HS-27A (cell line): Measurements from ENCODE around the gene DMRT1.

ENCODE experiments used
- DNase-seq: peaks from one replicate; pipeline ENCODE4 v3.0.0-alpha.2; 2012; ENCODE audit warnings: low read depth, missing footprints

The DMRT1 gene

DNA sequence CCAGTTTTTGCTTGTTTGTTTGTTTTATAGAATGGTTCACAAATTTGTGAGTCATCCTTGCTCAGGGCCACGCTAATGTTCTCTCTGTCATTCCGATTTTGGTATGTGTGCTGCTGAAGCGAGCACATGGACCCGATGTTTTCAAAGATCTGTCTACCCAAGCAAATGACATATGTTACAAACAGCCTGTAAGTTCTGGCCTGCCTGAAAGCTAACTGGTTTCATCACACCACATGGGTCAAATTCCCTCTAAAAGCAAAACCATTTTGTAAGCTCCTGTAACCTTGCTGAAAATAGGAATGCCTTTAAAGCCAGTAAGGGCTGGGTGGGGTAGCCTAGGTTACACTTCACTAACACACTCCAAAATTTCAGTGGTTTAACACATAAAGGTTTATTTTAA, 160.3 kb downstream of the DMRT1 start:
- DNase-seq, result no peak

DNA sequence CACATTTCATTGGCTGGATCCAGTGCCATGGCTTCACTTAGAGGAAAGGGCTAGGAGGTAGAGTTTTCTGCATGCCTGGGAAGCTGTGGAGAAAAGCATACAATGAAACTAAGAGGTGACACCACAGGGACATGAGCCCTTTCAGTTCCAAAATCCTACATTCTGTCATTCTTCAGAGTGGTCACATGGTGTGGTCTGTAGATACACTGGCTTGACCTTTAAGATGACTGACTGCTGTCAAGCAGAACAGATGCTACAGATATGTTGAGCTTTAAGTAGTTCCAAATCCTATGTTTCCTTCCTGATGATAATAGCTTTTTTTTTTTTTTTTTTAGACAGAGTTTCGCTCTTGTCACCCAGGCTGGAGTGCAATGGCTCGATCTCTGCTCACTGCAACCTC, 161.2 kb downstream of the DMRT1 start:
- no peak for DNase-seq

DNA sequence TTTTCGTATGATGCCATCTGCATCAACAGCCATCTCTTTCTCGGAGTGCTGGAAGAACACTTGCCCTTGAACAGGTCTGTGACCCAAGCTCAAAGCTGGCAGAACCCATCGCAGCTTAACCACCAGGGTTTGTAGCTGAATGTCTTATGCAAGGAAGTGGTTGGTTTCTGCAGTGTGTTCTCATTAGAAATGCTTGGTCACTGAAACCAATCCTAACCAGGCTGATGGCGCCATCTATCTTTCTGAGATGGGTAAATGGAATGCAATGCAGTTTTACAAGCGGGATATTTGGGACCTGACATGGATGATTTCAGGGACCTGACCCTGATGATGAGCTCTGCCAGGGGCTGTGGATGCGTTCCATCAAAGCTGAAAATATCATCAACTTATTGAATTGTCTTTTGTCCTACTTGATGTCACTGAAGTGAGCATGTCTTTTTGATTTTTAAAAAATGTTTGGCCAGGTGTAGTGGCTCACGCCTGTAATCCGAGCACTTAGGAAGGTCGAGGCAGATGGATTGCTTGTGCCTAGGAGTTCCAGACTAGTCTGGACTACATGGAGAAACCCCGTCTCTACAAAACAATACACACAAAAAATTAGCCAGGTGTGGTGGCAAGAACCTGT, 163.7 kb downstream of the DMRT1 start:
- no peak for DNase-seq

DNA sequence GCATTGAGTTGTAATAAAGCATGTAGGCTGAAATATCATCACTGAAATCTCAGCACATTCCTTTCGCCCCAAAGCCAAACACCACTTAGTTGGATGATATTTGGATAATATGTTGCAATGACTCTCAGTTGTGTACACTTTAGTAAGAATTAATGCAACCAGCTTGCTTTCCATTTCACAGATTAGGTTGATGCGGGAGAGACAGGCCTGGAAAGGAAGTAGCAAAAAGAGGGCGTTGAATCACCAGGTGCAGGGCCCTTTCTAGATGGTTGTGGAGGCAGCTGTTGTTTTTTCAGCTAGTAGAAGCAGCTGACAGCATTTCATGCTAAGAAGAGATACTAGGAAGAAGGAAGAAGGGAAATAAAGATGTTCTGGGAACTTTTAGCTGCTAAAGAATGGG, 165.8 kb downstream of the DMRT1 start:
- no peak for DNase-seq

DNA sequence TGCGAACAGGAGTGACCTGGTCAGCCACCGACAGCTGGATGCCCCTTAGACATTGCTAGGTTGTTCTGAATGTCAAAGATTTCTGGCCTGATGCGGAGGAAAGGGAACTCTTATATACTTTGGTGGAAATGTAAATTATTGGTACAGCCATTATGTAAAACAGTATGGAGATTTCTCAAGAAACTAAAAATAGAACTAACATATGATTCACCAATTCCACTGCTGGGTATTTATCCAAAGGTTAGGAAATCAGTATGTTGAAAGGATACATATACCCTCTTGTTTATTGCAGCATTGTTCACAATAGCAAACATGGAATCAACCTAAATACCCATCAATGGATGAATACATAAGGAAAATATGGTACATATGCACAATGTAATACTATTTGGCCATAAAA, 166.7 kb downstream of the DMRT1 start:
- DNase-seq, result no peak

DNA sequence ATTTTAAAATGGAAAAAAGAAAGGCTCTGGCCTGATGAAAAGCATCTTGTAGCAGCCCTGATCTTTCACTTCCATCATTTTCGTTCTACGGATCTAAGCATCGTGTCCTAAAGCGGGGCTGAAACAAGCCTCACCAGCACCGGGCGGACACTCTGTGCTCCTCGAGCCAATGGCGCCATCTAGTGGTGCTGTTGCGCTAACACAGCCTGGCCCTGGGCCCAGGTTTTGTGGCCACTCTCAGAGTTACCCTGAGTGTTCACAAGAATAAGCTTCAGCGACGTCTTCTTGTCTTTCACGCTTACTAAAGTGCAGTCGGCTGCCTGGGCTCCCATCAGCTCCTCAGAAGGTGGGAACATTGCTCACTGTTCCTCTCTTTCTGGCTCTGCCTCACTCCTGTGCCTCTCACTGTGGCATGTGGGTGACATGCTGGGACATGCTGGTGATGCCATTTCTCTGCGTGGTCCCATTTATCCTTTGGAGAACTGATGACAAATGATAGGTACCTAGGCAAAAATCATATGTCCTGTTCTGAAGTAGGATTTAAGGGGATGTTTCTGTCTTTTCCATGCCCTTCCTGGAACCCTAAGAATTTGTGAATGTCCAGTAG, 167.7 kb downstream of the DMRT1 start:
- DNase-seq, result no peak

DNA sequence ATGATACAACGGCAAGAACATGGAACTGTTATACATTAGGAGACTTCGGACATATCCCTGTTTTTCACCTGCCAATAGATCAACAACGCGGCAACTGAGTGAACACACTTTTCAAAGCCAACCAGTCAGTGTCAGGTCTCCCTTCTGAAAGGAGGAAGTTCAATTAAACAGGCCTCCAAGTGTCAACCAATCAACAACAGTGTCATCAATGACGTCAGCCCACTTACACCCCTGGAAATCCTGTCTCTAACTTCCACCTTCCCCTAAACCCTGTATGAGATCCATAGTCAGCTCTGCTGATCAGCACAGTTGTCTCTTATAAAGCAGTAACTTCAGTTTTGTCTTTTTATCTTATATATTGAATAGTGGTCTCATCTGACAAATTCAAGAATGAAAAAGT, 171.5 kb downstream of the DMRT1 start:
- DNase-seq, result no peak

DNA sequence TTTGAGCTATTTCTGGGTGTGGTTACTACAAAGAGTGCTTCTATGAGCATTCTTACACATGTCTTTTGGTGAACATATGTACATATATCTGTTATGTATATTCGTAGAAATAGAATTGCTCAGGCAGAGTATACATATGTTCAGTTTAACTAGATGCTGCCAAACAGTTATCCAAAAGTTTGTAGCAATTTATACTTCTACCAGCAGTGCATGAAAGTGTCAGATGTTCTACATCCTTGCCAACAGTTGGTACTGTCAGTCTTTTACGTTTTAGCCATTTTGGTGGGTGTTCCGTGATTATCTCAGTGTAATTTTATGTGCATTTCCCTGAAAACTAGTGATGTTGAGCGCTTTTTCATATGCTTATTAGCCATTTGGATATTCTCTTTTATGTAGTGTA, 172.7 kb downstream of the DMRT1 start:
- no peak for DNase-seq

DNA sequence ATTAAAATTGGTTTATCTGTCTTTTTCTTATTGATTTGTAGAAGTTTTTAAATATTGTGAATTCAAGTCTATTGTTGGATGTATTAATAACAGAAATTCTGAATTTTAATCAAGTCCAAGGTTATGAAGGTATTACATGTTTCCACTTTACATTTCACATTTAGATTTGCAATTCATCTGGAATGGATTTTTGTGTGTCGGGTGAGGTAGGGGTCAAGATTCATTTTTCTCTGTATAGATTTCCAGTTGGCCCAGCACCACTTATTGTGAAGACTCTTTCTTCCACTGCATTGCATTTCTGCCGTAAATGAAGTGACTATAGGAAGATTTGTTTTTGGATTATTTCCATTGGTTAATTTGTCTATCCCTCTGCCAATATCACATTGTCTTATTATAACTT, 173.1 kb downstream of the DMRT1 start:
- no peak for DNase-seq

DNA sequence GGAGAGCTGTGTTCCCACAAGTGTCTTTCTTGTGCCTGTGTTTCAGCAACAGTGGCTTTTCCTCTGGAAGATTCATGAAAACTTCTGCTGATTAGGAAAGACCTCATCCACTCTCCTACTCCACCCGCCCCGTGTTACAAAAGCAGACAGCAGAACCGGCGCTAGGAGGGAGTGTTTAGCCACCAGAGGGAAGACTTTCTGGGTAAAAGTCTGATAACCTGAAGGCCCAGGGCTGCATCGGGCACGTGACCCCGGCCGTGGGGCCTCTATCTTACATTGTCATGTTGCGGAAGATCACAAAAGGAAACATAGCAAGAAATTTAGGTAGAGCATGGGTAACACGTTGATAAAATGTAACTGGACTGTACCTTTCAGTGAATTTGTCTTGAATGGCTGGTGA, 176.6 kb downstream of the DMRT1 start:
- DNase-seq, result no peak
